ENCODE results near the gene MTF2.

DNA sequence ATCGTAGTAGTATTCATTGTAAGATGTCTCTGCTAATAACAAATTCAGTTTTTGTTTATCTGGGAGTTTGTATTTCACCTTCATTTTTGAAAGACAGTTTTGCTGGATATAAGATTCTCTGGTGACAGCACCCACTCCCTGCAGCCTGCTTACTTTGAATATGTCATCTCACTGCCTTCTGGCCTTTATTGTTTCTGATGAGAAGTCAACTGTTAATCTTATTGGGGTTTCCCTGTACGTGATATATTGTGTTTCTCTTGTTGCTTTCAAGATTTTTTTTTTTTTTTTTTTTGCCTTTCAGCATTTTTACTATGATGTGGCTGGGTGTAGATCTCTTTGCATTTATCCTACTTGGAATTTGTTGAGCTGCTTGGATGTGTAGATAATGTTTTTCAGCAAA, 29.3 kb downstream of the MTF2 start:
- TF ChIP-seq, protein P1, sequence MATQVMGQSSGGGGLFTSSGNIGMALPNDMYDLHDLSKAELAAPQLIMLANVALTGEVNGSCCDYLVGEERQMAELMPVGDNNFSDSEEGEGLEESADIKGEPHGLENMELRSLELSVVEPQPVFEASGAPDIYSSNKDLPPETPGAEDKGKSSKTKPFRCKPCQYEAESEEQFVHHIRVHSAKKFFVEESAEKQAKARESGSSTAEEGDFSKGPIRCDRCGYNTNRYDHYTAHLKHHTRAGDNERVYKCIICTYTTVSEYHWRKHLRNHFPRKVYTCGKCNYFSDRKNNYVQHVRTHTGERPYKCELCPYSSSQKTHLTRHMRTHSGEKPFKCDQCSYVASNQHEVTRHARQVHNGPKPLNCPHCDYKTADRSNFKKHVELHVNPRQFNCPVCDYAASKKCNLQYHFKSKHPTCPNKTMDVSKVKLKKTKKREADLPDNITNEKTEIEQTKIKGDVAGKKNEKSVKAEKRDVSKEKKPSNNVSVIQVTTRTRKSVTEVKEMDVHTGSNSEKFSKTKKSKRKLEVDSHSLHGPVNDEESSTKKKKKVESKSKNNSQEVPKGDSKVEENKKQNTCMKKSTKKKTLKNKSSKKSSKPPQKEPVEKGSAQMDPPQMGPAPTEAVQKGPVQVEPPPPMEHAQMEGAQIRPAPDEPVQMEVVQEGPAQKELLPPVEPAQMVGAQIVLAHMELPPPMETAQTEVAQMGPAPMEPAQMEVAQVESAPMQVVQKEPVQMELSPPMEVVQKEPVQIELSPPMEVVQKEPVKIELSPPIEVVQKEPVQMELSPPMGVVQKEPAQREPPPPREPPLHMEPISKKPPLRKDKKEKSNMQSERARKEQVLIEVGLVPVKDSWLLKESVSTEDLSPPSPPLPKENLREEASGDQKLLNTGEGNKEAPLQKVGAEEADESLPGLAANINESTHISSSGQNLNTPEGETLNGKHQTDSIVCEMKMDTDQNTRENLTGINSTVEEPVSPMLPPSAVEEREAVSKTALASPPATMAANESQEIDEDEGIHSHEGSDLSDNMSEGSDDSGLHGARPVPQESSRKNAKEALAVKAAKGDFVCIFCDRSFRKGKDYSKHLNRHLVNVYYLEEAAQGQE (IDR thresholded peaks at IDR 0.05) = no peak
- TF ChIP-seq, protein P2, sequence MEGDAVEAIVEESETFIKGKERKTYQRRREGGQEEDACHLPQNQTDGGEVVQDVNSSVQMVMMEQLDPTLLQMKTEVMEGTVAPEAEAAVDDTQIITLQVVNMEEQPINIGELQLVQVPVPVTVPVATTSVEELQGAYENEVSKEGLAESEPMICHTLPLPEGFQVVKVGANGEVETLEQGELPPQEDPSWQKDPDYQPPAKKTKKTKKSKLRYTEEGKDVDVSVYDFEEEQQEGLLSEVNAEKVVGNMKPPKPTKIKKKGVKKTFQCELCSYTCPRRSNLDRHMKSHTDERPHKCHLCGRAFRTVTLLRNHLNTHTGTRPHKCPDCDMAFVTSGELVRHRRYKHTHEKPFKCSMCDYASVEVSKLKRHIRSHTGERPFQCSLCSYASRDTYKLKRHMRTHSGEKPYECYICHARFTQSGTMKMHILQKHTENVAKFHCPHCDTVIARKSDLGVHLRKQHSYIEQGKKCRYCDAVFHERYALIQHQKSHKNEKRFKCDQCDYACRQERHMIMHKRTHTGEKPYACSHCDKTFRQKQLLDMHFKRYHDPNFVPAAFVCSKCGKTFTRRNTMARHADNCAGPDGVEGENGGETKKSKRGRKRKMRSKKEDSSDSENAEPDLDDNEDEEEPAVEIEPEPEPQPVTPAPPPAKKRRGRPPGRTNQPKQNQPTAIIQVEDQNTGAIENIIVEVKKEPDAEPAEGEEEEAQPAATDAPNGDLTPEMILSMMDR (IDR thresholded peaks at IDR 0.05; ENCODE audit: low read depth, low read length, missing input control) = no peak
- TF ChIP-seq TAF1 (conservative IDR thresholded peaks at IDR 0.05) = no peak
- no peak for TF ChIP-seq SP1 (IDR thresholded peaks at IDR 0.05)
- TF ChIP-seq, protein P3, sequence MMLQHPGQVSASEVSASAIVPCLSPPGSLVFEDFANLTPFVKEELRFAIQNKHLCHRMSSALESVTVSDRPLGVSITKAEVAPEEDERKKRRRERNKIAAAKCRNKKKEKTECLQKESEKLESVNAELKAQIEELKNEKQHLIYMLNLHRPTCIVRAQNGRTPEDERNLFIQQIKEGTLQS (IDR thresholded peaks at IDR 0.05) = no peak
- no peak for TF ChIP-seq FOXA1 (IDR thresholded peaks at IDR 0.05)
- TF ChIP-seq YY1 (IDR thresholded peaks at IDR 0.05) = no peak
- TF ChIP-seq RAD21 (IDR thresholded peaks at IDR 0.05) = no peak
- no peak for TF ChIP-seq EGR1 (IDR thresholded peaks at IDR 0.05; ENCODE audit: low read depth in 2 of 2)
- TF ChIP-seq, protein P4, sequence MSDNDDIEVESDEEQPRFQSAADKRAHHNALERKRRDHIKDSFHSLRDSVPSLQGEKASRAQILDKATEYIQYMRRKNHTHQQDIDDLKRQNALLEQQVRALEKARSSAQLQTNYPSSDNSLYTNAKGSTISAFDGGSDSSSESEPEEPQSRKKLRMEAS (IDR thresholded peaks at IDR 0.05) = no peak
- TF ChIP-seq JUND (IDR thresholded peaks at IDR 0.05) = no peak

All from liver (tissue), 3 donors.